GM19452 (cell line): Measurements from ENCODE around the gene NT5C1A.

Experiments used
- ATAC-seq: cut with Tn5 transposase; IDR thresholded peaks from one replicate; pipeline ENCODE4 v1.9.1; 2021; ENCODE audit not compliant: unreplicated experiment

The NT5C1A gene

DNA sequence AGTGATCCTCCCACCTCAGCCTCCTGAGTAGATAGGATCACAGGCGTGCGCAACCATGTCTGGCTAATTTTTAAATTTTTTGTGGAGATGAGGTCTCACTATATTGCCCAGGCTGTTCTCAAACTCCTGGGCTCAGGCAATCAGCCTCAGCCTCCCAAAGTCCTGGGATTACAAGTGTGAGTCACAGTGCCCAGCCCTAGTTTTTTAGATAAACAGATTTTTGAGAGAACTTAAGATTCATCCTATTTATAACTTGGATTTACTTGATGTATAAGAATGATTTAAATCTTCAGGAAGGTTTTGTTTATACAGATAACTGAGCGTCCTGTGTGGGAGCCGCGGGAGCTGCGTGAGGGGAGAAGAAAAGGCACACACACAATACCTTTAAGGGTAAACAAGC, 58.7 kb downstream of the NT5C1A start:
- ATAC-seq, result no peak

DNA sequence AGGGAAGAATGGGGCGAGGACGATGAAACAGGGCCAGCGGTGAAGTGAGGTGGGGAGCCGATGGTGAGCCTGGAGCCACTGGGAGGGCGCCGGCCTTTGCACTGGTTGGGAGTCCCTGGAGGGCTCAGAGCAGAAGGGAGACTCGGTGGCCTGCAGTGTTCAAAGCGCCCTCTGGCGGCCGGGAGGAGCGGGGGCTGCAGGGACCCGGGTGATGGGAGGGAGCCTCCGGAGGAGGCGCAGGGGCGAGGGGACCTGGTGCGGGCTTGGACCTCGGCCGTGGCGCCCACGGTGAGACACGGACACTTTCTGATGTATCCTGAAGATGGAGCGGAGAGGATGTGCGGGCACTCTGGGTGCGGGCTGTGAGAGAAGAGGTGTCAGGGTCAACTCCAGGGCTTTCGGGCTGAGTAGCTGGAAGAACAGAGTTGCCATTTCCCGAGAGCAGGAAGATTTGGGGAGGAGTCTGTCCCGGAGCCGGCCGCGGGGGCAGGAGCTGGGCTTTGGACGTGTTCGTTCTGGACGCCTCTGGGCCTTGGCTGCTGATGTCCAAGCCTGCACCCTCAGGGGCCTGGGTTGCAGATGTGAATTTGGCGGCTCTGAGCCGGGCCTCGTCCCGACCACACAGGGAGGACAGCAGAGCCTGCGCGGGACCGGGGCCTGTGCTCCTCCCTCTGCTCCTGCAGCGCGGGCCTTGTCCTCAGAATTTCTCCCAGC, 62.1 kb downstream of the NT5C1A start:
- ATAC-seq, result no peak
